PFSK-1 (cell line): Measurements from ENCODE around the gene ANXA3.

Experiments
- FOXP2 ChIP-seq: optimal IDR thresholded peaks from 2 replicates; pipeline ENCODE3; 2011; ENCODE audit warnings: borderline replicate concordance, control low read depth, inconsistent platforms; ENCODE audit not compliant: insufficient read depth; ENCODE audit errors: extremely low read length, extremely low read depth
- POLR2AphosphoS5 ChIP-seq: IDR thresholded peaks from 2 replicates; pipeline ENCODE4 v1.6.1; 2012; ENCODE audit warnings: low read depth, mild to moderate bottlenecking, control low read depth, low read length, moderate library complexity
- SIN3A ChIP-seq: IDR thresholded peaks from 2 replicates; pipeline ENCODE4 v1.6.1; 2012; ENCODE audit warnings: mild to moderate bottlenecking, low read length, moderate library complexity, borderline replicate concordance; ENCODE audit not compliant: insufficient read depth
- TAF1 ChIP-seq: IDR thresholded peaks from 2 replicates; pipeline ENCODE4 v1.6.1; 2012; ENCODE audit warnings: low read length, control low read depth, borderline replicate concordance; ENCODE audit not compliant: insufficient read depth
- TF ChIP-seq, protein P1 (sequence below), 2 experiments: IDR thresholded peaks; 2 replicates each; pipeline versions ENCODE4 v1.6.1 to v1.8.0; 2011 to 2012; ENCODE audit warnings: low read depth in 2 of 2, low read length in 2 of 2, control low read depth in 1 of 2, inconsistent platforms in 1 of 2, mild to moderate bottlenecking in 1 of 2, moderate library complexity in 1 of 2; ENCODE audit not compliant: insufficient read depth in 1 of 2

The ANXA3 gene

GRCh38 chr4:78566834-78567499 is 15.4 kb downstream of the ANXA3 start:
- TF ChIP-seq, protein P1, sequence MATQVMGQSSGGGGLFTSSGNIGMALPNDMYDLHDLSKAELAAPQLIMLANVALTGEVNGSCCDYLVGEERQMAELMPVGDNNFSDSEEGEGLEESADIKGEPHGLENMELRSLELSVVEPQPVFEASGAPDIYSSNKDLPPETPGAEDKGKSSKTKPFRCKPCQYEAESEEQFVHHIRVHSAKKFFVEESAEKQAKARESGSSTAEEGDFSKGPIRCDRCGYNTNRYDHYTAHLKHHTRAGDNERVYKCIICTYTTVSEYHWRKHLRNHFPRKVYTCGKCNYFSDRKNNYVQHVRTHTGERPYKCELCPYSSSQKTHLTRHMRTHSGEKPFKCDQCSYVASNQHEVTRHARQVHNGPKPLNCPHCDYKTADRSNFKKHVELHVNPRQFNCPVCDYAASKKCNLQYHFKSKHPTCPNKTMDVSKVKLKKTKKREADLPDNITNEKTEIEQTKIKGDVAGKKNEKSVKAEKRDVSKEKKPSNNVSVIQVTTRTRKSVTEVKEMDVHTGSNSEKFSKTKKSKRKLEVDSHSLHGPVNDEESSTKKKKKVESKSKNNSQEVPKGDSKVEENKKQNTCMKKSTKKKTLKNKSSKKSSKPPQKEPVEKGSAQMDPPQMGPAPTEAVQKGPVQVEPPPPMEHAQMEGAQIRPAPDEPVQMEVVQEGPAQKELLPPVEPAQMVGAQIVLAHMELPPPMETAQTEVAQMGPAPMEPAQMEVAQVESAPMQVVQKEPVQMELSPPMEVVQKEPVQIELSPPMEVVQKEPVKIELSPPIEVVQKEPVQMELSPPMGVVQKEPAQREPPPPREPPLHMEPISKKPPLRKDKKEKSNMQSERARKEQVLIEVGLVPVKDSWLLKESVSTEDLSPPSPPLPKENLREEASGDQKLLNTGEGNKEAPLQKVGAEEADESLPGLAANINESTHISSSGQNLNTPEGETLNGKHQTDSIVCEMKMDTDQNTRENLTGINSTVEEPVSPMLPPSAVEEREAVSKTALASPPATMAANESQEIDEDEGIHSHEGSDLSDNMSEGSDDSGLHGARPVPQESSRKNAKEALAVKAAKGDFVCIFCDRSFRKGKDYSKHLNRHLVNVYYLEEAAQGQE (IDR thresholded peaks at IDR 0.05; ENCODE audit: insufficient read depth in 1 of 2, low read depth in 2 of 2, low read length in 2 of 2), result no peak
- no peak for TF ChIP-seq FOXP2
- no peak for TF ChIP-seq POLR2AphosphoS5
- TF ChIP-seq SIN3A, result no peak
- no peak for TF ChIP-seq TAF1

DNA sequence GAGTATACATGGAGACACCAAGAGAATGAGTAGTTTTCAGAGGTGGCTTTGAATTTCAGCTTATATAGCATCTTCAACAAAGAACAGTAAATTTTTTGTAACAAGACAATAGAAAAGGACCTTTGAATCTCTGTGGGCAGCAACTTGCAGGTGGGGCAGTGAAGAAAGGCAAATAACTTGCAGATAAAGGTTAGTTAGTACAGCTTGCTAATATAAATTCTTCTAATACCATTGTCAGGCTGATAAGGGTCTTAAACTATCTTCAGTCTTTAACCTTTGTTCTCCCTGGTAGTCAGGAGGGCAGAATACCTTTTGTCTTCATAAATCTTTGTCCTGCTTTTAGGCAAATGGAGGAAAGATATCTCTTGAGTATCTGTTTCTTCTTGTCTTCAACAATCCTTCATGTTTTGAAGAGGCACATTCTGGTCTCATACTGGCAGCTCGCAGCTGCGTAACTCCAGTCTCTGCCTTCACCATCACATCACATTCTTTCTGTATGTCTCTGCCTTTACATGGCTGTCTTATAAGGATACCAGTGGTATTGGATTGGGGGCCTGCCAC is 16.0 kb downstream of the ANXA3 start:
- TF ChIP-seq POLR2AphosphoS5 (no peak), TAF1 (no peak), SIN3A (no peak), FOXP2 (no peak)
- TF ChIP-seq, protein P1 (IDR thresholded peaks at IDR 0.05; ENCODE audit: insufficient read depth in 1 of 2, low read depth in 2 of 2, low read length in 2 of 2), result no peak

DNA sequence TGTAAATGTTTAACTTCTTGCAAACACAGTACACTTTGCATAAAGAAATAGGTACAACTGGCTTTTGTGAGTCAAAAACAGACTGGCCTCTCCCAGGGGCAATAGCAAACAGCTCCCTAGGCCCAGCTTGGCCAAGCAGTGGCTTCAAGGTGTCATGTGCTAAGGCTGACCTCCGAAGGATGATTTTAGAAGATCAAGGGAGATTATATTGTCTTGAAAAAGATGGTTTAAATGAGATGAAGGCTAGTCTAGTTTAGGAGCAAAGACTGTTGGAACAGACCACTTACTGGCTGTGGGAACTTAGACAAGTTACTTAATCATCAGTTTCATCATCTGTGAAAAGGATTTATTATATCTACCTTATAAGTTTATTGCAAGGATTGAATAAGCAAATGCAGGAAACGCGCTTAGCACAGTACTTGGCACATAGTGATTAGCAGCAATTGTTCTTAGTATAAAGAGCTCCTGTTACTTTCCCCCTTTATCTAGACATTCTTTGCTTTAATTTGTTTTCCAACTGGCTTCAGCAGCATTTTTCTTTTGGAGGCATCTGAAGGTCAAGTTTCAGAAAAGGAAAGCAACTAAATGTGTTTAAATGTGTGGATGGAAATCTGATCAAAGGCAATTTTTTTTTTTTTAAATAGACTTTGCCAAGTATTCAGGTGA is 17.2 kb downstream of the ANXA3 start:
- TF ChIP-seq, protein P1 (IDR thresholded peaks at IDR 0.05; ENCODE audit: insufficient read depth in 1 of 2, low read depth in 2 of 2, low read length in 2 of 2), result no peak
- TF ChIP-seq POLR2AphosphoS5 (no peak), SIN3A (no peak), FOXP2 (no peak), TAF1 (no peak)

DNA sequence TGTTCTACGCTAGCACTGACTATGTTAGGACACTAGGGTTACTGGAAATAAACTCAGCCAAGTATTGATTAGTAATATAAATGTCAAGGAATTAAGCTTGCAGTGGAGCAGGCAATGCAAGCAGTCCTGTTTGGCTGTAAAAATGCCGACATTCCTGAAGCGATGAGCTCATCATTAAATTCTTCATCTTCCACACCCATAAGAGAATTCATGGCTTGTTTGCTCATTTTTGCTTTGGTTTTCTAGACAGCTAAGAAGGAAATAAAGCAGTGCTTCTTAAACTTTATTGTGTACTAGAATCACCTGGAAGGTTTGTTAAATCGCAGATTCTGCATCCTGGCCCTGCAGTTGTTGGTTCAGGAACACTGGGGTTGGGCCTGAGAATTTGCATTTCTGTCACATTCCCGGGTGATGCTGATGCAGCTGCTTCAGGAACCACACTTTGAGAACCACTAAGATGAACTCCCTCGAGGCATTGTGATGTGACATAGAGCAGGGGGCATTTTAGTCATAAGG is 17.8 kb downstream of the ANXA3 start:
- TF ChIP-seq SIN3A (no peak), FOXP2 (no peak), TAF1 (no peak), POLR2AphosphoS5 (no peak)
- TF ChIP-seq, protein P1 (IDR thresholded peaks at IDR 0.05; ENCODE audit: insufficient read depth in 1 of 2, low read depth in 2 of 2, low read length in 2 of 2), result no peak
